ENCODE data around the gene PTPRM.

PTPRM gene

GRCh38 chr18:8298186-8298585, 731.1 kb downstream of the PTPRM start:
- no peaks in the 10 kb centered on the region for H3K4me1 ChIP-seq (ENCODE audit: control insufficient read depth in 1 of 2, insufficient read depth in 1 of 2, low read depth in 1 of 2, low read length in 1 of 2)
- no peak for TF ChIP-seq CTCF (IDR thresholded peaks at IDR 0.05)
- H3K36me3 ChIP-seq: no peaks in the 10 kb centered on the region
- H3K4me3 ChIP-seq (ENCODE audit: low read depth in 1 of 2, low read length in 1 of 2): no peak overlapping the region
- no peaks in the 10 kb centered on the region for H3K27me3 ChIP-seq
- H3K27ac ChIP-seq: no peak overlapping the region
- H3K9me3 ChIP-seq: no peaks in the 10 kb centered on the region

GRCh38 chr18:8299054-8299980, 732.2 kb downstream of the PTPRM start:
- H3K27me3 ChIP-seq: no peaks in the 10 kb centered on the region
- no peak overlapping the region for H3K4me3 ChIP-seq (ENCODE audit: low read depth in 1 of 2, low read length in 1 of 2)
- no peak overlapping the region for H3K27ac ChIP-seq
- H3K9me3 ChIP-seq: no peaks in the 10 kb centered on the region
- no peaks in the 10 kb centered on the region for H3K36me3 ChIP-seq
- no peaks in the 10 kb centered on the region for H3K4me1 ChIP-seq (ENCODE audit: control insufficient read depth in 1 of 2, insufficient read depth in 1 of 2, low read depth in 1 of 2, low read length in 1 of 2)
- TF ChIP-seq CTCF (IDR thresholded peaks at IDR 0.05): no peak

DNA sequence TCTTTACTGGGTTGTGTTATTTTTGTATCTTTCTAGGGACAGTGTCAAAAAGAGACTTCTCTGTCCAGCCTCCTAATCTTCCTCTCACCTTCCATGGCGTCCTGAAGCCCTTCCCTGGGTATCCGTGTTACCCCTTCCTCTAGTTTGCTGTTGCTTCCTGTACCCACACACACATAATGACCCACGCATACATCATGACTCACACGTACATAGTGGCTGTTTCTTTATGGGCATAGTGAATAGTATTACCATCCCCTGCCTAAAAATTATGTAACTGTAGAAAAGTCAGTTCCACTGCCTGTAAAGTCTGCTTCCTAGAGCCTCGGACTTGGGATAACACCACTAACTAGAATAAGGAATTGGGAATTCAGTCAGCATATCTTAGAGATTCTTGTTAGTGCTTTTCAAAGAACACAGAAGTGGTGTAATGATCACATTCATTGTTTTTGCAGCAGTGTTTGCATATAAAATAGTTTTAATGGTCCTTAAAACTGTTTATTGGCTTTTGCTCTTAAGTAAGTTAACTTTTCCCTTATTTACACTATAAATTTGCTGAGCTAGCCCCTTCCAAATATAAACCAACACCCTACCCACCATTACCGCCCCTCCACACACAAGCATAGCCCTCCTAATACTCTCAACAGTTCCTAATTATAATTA, 733.8 kb downstream of the PTPRM start:
- Histone ChIP-seq H3K27me3 (no peaks in the 10 kb centered on the region), H3K9me3 (no peaks in the 10 kb centered on the region), H3K36me3 (no peaks in the 10 kb centered on the region), H3K27ac (no peak overlapping the region), H3K4me3 (ENCODE audit: low read depth in 1 of 2, low read length in 1 of 2) (no peak overlapping the region), H3K4me1 (ENCODE audit: control insufficient read depth in 1 of 2, insufficient read depth in 1 of 2, low read depth in 1 of 2, low read length in 1 of 2) (no peaks in the 10 kb centered on the region)
- no peak for TF ChIP-seq CTCF (IDR thresholded peaks at IDR 0.05)

GRCh38 chr18:8301427-8302172, 734.5 kb downstream of the PTPRM start:
- H3K4me1 ChIP-seq (ENCODE audit: control insufficient read depth in 1 of 2, insufficient read depth in 1 of 2, low read depth in 1 of 2, low read length in 1 of 2): no peaks in the 10 kb centered on the region
- H3K4me3 ChIP-seq (ENCODE audit: low read depth in 1 of 2, low read length in 1 of 2): no peak overlapping the region
- H3K36me3 ChIP-seq: no peaks in the 10 kb centered on the region
- no peak for TF ChIP-seq CTCF (IDR thresholded peaks at IDR 0.05)
- no peak overlapping the region for H3K27ac ChIP-seq
- H3K27me3 ChIP-seq: no peaks in the 10 kb centered on the region
- H3K9me3 ChIP-seq: no peaks in the 10 kb centered on the region

- H3K36me3 ChIP-seq: no peaks in the 10 kb centered on the region
- no peak for TF ChIP-seq CTCF (IDR thresholded peaks at IDR 0.05)
- H3K9me3 ChIP-seq: no peaks in the 10 kb centered on the region
- H3K4me1 ChIP-seq (ENCODE audit: control insufficient read depth in 1 of 2, insufficient read depth in 1 of 2, low read depth in 1 of 2, low read length in 1 of 2): no peaks in the 10 kb centered on the region
- H3K4me3 ChIP-seq (ENCODE audit: low read depth in 1 of 2, low read length in 1 of 2): no peak overlapping the region
- no peak overlapping the region for H3K27ac ChIP-seq
- no peaks in the 10 kb centered on the region for H3K27me3 ChIP-seq
Observed at GRCh38 chr18:8303151-8303755, 736.1 kb downstream of the PTPRM start.

Data from neutrophil (primary cell).